A549 treated with ZK216348 at 1 μM for 4 hours (cell line): ENCODE measurements around the gene PSMB4. TPM values are rescaled to one million over a fixed set of nuclear protein-coding genes. Genes with fewer than 3 reads are reported as not detected.

Source experiments
- total RNA-seq: library from RNA; stranded (reverse); fragments of 200-300 nt; extraction: Qiagen RNA extraction; gene quantifications from 5 replicates; pipeline ENCODE4 v1.2.3, GENCODE V29; 2022; ENCODE audit warnings: low read depth

The PSMB4 gene
- total RNA-seq, result 308 to 428 TPM (median 392 TPM) in 5 replicates

GRCh38 chr1:151399324-151400171 is at the start of gene PSMB4:
PSMB4 (plus strand) TSS chr1:151399573; CDS start chr1:151399588, 15 bp downstream.

GRCh38 chr1:151372058-151372934 is 27.1 kb upstream of the PSMB4 start, which contains the start of gene SELENBP1:
SELENBP1 (minus strand) TSS chr1:151372705; CDS start chr1:151372641, 64 bp downstream.

Other genes with a start within 250 kb of the PSMB4 start
- not detected in 5 replicates for gene TNFAIP8L2, start 242.9 kb upstream of the PSMB4 start, total RNA-seq
- gene LYSMD1, start 233.7 kb upstream of the PSMB4 start, total RNA-seq, result 4.6 to 7.4 TPM (median 6.9 TPM) in 5 replicates
- gene SCNM1, start 233.4 kb upstream of the PSMB4 start, total RNA-seq, result 44.7 to 55.2 TPM (median 46.7 TPM) in 5 replicates
- gene TMOD4, start 223.6 kb upstream of the PSMB4 start, total RNA-seq, result 0.66 to 0.74 TPM in 2 of 5 replicates, not detected in the others
- 43.3 to 64.3 TPM (median 46.5 TPM) in 5 replicates for gene VPS72, start 209.4 kb upstream of the PSMB4 start, total RNA-seq
- gene PIP5K1A, start 201.0 kb upstream of the PSMB4 start, total RNA-seq, result 43.7 to 66.5 TPM (median 45.9 TPM) in 5 replicates
- gene PSMD4, start 144.8 kb upstream of the PSMB4 start, total RNA-seq, result 160 to 214 TPM (median 195 TPM) in 5 replicates
- gene ZNF687, start 117.3 kb upstream of the PSMB4 start, total RNA-seq, result 8.4 to 14.9 TPM (median 13.4 TPM) in 5 replicates
- 21.8 to 29.0 TPM (median 27.3 TPM) in 5 replicates for gene PI4KB, start 72.2 kb upstream of the PSMB4 start, total RNA-seq
- 21.1 to 26.2 TPM (median 24.6 TPM) in 5 replicates for gene RFX5, start 52.3 kb upstream of the PSMB4 start, total RNA-seq
- gene SELENBP1, start 26.9 kb upstream of the PSMB4 start, total RNA-seq, result 5.1 to 7.6 TPM (median 6.9 TPM) in 5 replicates
- 17.8 to 21.0 TPM (median 19.0 TPM) in 5 replicates for gene POGZ, start 59.9 kb downstream of the PSMB4 start, total RNA-seq
- 1.6 to 2.9 TPM (median 2.0 TPM) in 5 replicates for gene CGN, start 111.8 kb downstream of the PSMB4 start, total RNA-seq
- gene TUFT1, start 140.7 kb downstream of the PSMB4 start, total RNA-seq, result 10.1 to 12.4 TPM (median 10.6 TPM) in 5 replicates
- 7.4 to 9.1 TPM (median 7.7 TPM) in 5 replicates for gene SNX27, start 212.5 kb downstream of the PSMB4 start, total RNA-seq